Fibroblast of lung (primary cell): Measurements from ENCODE around the gene STAT5A. TPM values are rescaled to one million over a fixed set of nuclear protein-coding genes. Genes with fewer than 3 reads are reported as not detected.

Source experiments
- DNase-seq, 2 donors: peaks; one replicate each; pipeline versions ENCODE4 v3.0.0 to v3.0.0-alpha.2; 2010; ENCODE audit warnings: low read depth in 2 of 2
- H2AFZ ChIP-seq: 2 replicates; pipeline ENCODE4 v1.5.1; 2012; ENCODE audit warnings: low read length, control low read depth, inconsistent platforms
- H3K27ac ChIP-seq: 2 replicates; pipeline ENCODE4 v1.5.1; 2011; ENCODE audit warnings: low read length, control low read depth; ENCODE audit not compliant: insufficient read depth
- H3K27me3 ChIP-seq: 2 replicates; pipeline ENCODE4 v1.5.1; 2011; ENCODE audit warnings: mild to moderate bottlenecking, low read length; ENCODE audit not compliant: control insufficient read depth, insufficient read depth
- H3K36me3 ChIP-seq: 2 replicates; pipeline ENCODE4 v1.5.1; 2011; ENCODE audit warnings: low read length; ENCODE audit not compliant: control insufficient read depth, insufficient read depth
- H3K4me1 ChIP-seq: 2 replicates; pipeline ENCODE4 v1.5.1; 2011; ENCODE audit warnings: low read length; ENCODE audit not compliant: control insufficient read depth, insufficient read depth; ENCODE audit errors: extremely low read depth
- H3K4me2 ChIP-seq: 2 replicates; pipeline ENCODE4 v1.5.1; 2011; ENCODE audit warnings: low read length, control low read depth; ENCODE audit not compliant: insufficient read depth; ENCODE audit errors: extremely low read depth
- H3K4me3 ChIP-seq, 4 experiments: fragments of 200-600 bp in 1 of 4; sonication (generic) in 1 of 4; replicated peaks in 1 of 4; 2 replicates each; pipeline ENCODE4 v1.5.1; 2011 to 2016; ENCODE audit warnings: low read length in 4 of 4, low read depth in 3 of 4, mild to moderate bottlenecking in 3 of 4, control low read depth in 2 of 4, inconsistent platforms in 1 of 4, mixed read lengths in 1 of 4; ENCODE audit not compliant: insufficient read depth in 1 of 4; ENCODE audit errors: control extremely low read depth in 1 of 4
- H3K79me2 ChIP-seq: 2 replicates; pipeline ENCODE4 v1.5.1; 2012; ENCODE audit warnings: mild to moderate bottlenecking, low read length, inconsistent platforms; ENCODE audit not compliant: control insufficient read depth, insufficient read depth
- H3K9ac ChIP-seq: 2 replicates; pipeline ENCODE4 v1.5.1; 2011; ENCODE audit warnings: mild to moderate bottlenecking, low read length, control low read depth; ENCODE audit not compliant: insufficient read depth
- H3K9me3 ChIP-seq: 2 replicates; pipeline ENCODE4 v1.5.1; 2012; ENCODE audit warnings: low read depth, low read length; ENCODE audit not compliant: control insufficient read depth, insufficient read depth
- H4K20me1 ChIP-seq: 2 replicates; pipeline ENCODE4 v1.5.1; 2011; ENCODE audit warnings: low read length; ENCODE audit not compliant: control insufficient read depth, insufficient read depth; ENCODE audit errors: extremely low read depth
- CTCF ChIP-seq, 2 donors: IDR thresholded peaks in 1 of 2; conservative IDR thresholded peaks in 1 of 2; 1 replicate in 1 of 2; 2 replicates in 1 of 2; pipeline ENCODE4 v1.5.1; 2011 to 2012; ENCODE audit warnings: low read length in 2 of 2, control low read depth in 1 of 2, inconsistent platforms in 1 of 2, low read depth in 1 of 2, mild to moderate bottlenecking in 1 of 2
- EZH2 ChIP-seq: IDR thresholded peaks from 2 replicates; pipeline ENCODE4 v1.5.1; 2012; ENCODE audit warnings: low read length, control low read depth, mild to moderate bottlenecking; ENCODE audit errors: missing control alignments
- polyA plus RNA-seq, 2 donors: library from polyadenylated mRNA; depleted of rRNA in 1 of 2; stranded (reverse) in 1 of 2; unstranded in 1 of 2; fragments of >200 nt; gene quantifications; 2 replicates each; pipeline ENCODE4 v1.2.1, GENCODE V29; 2011 to 2012; ENCODE audit warnings: missing spikeins in 1 of 2
- total RNA-seq: library from RNA; depleted of rRNA; stranded (reverse); fragments of >200 nt; gene quantifications from 2 replicates; pipeline ENCODE4 v1.2.1, GENCODE V29; 2014

Gene STAT5A
- total and polyA plus RNA-seq, 2 donors (not counting 1 experiment from before 2014, with no cell fraction given) = 6.9 to 28.4 TPM

DNA sequence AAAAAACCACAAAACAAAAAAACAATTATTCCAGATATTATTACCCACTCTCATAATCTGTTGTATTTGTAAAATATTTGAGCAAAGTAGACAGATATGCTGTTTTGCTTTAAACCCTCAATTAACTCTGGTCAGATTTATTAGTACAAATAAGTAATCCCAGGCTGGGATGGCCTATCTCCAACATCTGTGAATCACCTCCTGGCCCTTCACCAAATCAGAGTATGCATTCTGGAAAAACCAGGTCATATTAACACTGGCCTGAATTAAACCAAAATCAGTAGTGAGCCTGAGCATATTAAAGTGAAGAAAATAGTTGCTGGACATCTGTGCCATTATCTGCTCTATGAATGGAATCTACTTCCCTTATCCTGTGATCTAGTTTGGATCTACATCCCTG, 58.9 kb downstream of the STAT5A start:
- Histone ChIP-seq H3K4me1 (peaks cover 12% of the 10 kb centered on the region), H3K36me3 (peaks cover 5% of the 10 kb centered on the region), H3K4me2 (peak overlapping the region; percentile 33), H3K9me3 (no peaks in the 10 kb centered on the region), H2AFZ (no peak overlapping the region), H4K20me1 (no peaks in the 10 kb centered on the region), H3K79me2 (peaks cover 35% of the 10 kb centered on the region), H3K4me3 (no peak overlapping the region), H3K27ac (peak overlapping the region; percentile 60), H3K27me3 (no peaks in the 10 kb centered on the region), H3K9ac (no peak overlapping the region)
- DNase-seq = peak; percentile 86 to 87
- no peak for TF ChIP-seq CTCF (conservative IDR thresholded peaks at IDR 0.05 in 1 of 2, IDR thresholded peaks at IDR 0.05 in 1 of 2; ENCODE audit: low read depth in 1 of 2, low read length in 2 of 2)
- TF ChIP-seq EZH2 = no peak

GRCh38 chr17:42347606-42348005, 59.3 kb downstream of the STAT5A start:
- H3K9ac ChIP-seq = no peak overlapping the region
- peak overlapping the region; percentile 33 for H3K4me2 ChIP-seq
- H3K4me3 ChIP-seq = no peak overlapping the region
- H3K4me1 ChIP-seq = peaks cover 8% of the 10 kb centered on the region
- no peak for DNase-seq
- peaks cover 39% of the 10 kb centered on the region for H3K79me2 ChIP-seq
- peaks cover 3% of the 10 kb centered on the region for H3K36me3 ChIP-seq
- H3K9me3 ChIP-seq = no peaks in the 10 kb centered on the region
- H3K27me3 ChIP-seq = no peaks in the 10 kb centered on the region
- TF ChIP-seq EZH2 (no peak), CTCF (conservative IDR thresholded peaks at IDR 0.05 in 1 of 2, IDR thresholded peaks at IDR 0.05 in 1 of 2; ENCODE audit: low read depth in 1 of 2, low read length in 2 of 2) (no peak)
- H2AFZ ChIP-seq = no peak overlapping the region
- peak overlapping the region; percentile 60 for H3K27ac ChIP-seq
- H4K20me1 ChIP-seq = no peaks in the 10 kb centered on the region

GRCh38 chr17:42348104-42348503, 59.8 kb downstream of the STAT5A start:
- H4K20me1 ChIP-seq = no peaks in the 10 kb centered on the region

More at GRCh38 chr17:42348104-42348503, 59.8 kb downstream of the STAT5A start:
- no peak for TF ChIP-seq CTCF (conservative IDR thresholded peaks at IDR 0.05 in 1 of 2, IDR thresholded peaks at IDR 0.05 in 1 of 2; ENCODE audit: low read depth in 1 of 2, low read length in 2 of 2)
- TF ChIP-seq EZH2 = no peak
- Histone ChIP-seq H2AFZ (no peak overlapping the region), H3K4me1 (peaks cover 8% of the 10 kb centered on the region), H3K4me2 (no peak overlapping the region), H3K27ac (peak overlapping the region; percentile 60), H3K9ac (no peak overlapping the region), H3K4me3 (no peak overlapping the region), H3K79me2 (peaks cover 41% of the 10 kb centered on the region), H3K27me3 (no peaks in the 10 kb centered on the region), H3K9me3 (no peaks in the 10 kb centered on the region), H3K36me3 (peaks cover 3% of the 10 kb centered on the region)
- no peak for DNase-seq
